Activated CD4-positive, alpha-beta T cell treated with anti-CD3 and anti-CD28 coated beads, Interleukin-2, Interleukin-6, amounts not matched to agents 100 ng/mL and 50 ng/mL, durations not matched to agents 16 hours and 8 hours (primary cell): ENCODE data around the gene CD163.
"Not testable (repeated sequence)": the region's sequence is repeated elsewhere in the genome, so short reads cannot be mapped to it uniquely, and the experiment has no call there.

Experiments used
- DNase-seq: peaks from one replicate; pipeline ENCODE4 v3.0.0-alpha.2; 2020

Gene CD163

DNA sequence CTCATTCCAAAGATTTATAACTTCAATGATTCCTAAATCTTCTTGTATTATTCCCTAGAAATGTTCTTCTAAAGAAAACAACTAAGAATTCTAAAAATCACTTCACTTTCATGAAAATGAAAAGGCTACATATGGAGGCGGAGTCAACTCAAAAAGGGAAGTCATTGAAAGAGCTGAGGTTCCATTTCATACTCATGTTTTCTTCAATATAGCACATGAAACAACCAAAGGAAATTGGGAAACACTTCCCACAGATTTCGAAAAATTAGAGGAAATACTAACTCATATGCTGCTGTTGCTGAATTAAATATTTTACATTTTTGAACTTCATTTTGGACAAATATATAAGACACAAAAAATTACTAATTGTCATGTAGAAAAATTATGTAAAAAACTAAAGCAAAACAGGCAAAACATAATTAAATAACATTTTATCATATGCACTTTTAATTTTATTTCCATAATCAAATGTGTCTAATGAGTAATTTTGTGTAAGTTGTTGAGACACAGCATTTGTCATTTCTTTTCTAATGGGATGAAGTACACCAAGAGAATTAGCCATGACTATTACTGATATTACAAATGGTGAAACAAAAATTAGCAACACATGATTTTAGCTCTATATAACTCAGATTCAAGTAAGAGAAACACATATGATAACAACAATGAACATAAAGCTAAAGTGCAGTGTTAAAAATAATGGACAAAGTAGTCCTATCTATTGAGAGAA lies at the start of gene CD163:
CD163 (minus strand) TSS at position 92 of the 730 bp plus-strand sequence; CDS start at position 5, 87 bp downstream.
- no peak for DNase-seq

DNA sequence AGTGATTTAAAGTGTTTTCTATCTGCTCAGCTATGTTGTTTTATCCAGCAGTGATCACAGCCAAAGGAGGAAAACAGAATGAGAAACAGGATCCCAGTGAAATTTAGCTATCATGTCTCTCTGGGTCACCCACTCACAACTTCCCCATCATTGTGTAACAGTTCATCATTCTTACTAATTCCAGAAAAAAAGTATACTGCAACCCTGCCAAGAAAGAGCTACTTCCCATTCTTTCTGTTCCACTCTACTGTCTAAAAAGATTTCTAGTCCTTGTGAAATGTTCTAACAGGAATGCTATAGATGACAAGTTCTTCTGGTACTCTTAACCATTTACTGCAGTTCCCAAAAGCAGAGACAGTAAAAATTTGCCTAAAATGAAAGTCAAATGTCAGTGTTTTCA lies 39.2 kb upstream of the CD163 start:
- DNase-seq: no peak

DNA sequence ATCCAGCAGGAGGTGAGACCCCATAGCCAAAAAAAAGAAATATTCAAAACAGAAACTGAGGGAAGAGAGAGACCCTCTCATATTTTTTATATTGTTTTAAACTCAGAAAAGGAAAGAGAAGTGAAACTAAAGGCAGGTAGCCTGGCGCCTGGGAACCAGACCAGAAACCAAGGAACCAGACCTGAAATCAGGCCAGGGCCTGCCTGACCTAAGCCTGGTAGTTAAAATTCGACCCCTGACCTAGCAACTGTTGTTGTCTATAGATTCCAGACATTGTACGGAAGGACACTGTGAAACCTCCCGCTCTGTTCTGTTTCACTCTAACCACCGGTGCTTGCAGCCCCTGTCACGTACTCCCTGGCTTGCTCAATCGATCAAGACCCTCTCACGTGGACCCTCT lies 38.5 kb upstream of the CD163 start:
- DNase-seq: no peak

DNA sequence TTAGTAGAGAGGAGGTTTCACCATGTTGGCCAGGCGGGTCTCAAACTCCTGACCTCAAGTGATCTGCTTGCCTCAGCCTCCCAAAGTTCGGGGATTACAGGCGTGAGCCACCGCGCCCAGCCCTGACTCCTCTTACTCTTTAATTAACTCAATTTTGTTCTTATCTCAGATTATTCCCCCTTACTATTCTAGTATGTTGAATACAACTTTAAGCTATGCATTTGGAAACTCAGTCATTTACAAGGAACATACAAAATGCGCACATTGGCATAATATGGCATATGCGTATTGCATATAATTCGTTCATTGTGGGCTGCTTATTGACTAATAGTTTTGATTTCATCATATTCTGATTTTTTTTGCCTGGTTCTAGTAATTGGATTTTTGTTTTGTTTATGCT lies 10.8 kb upstream of the CD163 start:
- no peak for DNase-seq

DNA sequence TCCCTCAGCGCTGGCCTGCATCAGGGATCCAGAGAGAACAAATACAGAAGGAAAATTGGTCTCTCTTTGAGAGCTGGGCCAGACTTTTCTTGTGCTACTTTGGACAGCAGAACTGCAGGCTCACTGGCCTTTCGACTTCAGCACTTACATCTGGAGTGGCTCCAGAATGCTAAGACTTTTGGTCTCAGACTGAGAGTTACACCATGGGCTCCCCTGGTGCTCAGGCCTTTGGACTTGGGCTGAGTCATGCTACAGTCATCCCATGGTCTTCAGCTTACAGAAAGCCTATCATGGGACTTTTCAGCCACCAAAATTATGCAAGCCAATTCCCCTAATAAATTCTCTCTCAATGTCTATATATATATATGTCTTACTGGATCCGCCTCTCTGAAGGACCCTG lies 9.0 kb upstream of the CD163 start:
- no peak for DNase-seq

DNA sequence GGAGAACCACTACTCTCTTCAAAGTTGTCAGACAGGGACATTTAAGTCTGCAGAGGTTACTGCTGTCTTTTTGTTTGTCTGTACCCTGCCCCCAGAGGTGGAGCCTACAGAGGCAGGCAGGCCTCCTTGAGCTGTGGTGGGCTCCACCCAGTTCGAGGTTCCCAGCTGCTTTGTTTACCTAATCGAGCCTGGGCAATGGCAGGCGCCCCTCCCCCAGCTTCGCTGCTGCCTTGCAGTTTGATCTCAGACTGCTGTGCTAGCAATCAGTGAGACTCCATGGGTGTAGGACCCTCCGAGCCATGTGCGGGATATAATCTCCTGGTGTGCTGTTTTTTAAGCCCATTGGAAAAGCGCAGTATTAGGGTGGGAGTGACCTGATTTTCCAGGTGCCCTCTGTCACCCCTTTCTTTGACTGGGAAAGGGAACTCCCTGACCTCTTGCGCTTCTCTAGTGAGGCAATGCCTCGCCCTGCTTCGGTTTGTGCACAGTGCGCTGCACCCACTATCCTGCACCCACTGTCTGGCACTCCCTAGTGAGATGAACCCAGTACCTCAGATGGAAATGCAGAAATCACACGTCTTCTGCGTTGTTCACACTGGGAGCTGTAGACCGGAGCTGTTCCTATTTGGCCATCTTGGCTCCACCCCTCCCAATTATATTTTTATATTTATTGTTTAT lies 6.4 kb upstream of the CD163 start:
- DNase-seq: not testable (repeated sequence)

DNA sequence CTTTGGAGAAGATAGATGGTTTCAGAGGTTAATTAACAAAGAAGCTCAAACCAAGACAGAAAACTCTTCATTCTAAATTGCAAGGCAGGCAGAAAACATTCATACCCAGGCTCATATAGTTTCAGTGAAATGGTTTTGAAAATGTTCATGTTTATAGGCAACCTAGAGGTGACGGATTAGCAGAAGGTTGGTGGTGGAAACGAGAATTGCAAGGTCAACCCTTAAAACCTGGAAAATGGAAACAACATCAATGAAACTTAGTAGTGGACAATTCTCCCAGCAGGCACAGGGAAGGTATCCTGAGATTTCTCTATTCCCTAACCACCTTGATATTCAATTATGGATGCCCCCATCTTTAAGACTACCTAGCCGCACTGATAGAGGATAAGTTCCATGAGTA lies 965 bp downstream of the CD163 start:
- DNase-seq: no peak

DNA sequence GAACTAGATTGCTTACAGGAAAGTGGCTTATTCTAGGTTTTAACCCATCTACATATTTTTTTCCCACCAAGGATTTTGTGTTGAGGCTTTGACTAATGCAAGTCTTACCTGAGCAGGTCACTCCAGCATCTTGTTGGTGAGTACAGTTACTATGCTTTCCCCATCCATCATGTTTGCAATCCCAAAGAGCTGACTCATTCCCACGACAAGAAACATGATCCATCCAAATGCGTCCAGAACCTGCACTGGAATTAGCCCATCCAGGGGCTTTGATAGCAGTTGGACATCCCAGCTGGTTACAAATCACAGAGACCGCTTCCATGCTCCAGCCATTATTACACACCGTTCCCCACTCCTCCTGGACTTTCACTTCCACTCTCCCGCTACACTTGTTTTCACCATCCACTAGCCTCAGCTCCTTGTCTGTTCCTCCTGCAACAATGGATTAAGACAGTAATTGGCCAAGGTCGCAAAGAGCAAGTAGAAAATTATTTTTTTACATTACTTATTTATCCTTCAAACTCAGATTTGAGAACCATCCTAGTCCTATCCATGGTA lies 2.5 kb downstream of the CD163 start:
- no peak for DNase-seq

DNA sequence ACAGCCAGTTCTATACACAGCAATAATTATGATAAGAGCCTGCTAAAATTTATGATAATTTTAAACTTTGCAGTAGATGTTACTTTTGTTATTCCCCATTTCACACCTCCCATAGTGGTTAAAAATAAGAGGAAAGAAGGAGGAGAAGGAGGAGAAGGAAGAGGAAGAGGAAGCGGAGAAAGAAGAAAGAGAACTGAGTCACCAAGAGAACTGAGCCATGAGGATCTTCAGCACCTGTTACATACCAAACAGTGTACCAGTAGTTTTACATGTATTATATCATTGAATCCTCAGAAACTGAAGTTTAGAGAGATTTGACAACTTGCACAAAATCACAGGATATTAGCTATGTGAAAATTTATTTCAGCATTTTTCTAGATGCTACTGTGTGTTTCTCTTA lies 3.9 kb downstream of the CD163 start:
- DNase-seq: no peak

DNA sequence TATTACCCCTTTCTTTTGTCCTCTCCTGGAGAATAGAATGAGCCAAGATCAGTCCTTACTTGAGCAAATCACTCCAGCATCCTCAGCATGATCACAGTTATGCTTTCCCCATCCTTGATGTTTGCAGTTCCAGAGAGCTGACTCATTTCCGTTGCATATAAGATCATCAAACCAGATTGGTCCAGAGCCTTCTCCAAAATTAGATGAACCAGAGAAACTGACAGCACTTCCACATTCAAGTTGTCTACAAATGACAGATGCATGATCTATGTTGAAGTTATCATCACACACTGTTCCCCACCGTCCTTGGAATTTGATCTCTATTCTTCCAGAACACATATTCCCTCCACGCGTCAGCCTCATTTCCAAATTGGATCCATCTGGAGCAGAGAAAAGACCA lies 4.8 kb downstream of the CD163 start:
- no peak for DNase-seq

DNA sequence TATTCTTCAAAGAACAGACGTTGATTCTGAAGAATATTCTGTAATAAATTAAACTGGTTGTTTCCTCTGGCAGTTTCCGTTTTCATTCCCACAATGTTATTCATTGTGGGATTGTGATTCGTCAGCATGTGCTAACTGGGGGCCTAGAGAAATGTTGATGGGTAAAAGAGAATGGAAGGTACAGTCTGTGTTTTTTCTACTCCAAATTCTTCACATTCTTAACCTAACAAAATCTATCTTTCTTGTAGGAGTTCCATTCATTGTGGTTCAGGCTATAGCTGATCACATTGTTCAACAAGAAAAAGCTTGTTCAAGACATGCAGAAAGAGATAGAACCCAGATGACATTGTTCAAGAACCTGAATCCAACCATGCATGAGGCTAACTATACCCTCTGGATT lies 5.9 kb downstream of the CD163 start:
- DNase-seq: no peak

DNA sequence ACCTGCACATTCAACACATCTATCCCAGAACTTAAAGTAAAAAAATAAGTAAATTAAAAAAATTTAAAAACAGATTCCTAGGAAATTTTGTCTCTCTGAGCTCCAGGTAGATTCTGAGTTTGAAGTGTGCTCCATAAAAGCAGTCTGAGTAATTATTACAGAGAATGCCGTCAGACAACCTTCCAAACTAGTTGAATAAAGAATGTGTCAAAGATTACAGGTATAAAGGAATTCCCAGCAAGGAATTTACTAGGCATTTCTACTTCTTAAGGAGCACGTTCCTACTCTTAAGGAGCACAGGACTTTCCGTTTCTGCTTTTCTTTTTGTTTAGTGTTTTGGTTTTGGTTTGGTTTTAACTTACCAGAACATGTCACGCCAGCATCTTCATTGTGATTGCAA lies 7.1 kb downstream of the CD163 start:
- no peak for DNase-seq

DNA sequence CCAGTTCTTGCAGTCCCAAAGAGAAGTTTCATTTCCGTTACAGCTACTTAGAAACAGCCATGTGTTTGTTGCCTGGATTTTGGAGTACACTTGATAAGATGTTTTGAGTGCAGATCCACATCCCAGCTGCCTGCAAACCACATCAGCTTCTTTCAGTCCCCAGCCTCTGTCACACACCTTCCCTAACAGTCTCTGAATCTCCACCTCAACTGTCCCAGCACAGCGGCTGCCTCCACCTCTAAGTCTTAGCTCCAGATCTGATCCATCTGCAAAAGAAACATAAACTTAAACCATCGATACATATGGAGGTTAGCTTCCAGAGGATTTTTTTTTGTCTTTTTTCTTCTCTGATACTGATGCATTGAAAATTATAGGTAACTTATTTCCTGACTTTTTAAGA lies 8.4 kb downstream of the CD163 start:
- no peak for DNase-seq

DNA sequence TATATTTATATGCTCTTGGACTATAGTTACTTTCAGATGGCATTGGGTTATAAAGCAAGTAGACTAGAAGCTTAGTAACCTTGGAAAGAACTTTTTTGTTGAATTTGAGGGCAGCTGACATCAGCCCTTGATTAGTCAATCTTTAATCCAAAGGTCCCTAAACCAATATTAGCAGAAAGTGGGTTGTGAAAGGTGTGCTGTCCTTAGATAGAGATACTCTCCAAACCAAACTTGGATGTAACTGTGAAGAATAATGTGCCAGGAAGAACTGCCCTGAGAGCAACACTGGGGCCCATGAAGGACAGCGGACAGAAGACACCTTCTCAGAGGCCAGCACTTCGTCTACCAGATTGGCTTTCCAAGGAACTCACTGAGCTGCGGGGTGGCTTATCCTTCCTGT lies 10.6 kb downstream of the CD163 start:
- DNase-seq: no peak

DNA sequence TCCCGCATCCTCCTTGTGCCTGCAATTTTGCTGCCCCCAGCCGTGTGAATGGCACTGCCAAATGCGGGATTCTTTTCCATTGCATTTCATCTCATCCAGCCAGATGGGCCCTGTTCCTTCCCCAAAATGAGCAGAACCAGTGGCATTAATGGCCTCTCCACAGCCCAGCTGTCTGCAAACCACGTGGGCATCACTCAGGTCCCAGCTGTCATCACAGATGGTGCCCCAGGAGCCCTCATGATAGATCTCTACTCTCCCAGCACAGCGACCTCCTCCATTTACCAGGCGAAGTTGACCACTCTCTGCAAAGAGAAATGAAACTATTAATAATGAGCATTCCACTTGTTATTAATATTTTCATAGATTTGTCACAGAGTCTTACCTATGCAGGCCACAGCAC lies 17.1 kb downstream of the CD163 start:
- DNase-seq: no peak

DNA sequence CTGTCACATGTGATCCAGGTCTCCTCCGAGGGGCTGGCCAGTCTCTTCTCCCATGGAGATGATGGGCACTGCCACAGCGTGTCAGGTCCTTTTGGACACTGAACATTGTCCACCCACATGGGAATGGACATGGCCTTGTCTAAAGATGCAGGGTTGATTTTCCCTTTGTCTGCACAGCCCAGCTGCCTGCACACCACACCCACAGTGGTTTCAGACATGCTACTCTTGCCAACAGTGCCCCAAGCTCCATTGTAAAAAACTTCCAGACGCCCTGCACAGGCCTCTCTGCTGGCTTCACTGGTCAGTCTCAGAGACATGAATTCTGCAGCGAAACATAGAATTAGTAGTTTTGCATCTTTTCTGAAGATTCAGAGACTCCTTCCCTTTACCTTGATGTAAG lies 18.5 kb downstream of the CD163 start:
- no peak for DNase-seq

DNA sequence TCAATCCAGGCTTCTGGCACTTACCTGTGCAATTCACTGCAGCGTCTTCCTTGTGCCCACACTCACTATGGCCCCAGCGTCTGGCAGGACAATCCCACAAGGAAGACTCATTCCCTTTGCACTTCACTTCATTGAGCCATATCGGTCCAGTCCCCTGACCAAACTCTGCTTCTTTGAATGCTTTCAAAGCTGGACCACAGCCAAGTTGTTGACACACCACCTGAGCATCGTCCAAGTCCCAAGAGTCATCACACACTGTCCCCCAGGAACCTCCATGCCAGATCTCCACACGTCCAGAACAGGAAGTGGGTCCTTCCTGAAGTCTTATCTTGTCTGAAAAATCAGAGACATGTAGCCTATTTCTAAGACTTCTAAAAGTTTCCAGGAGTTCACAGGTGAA lies 20.2 kb downstream of the CD163 start:
- no peak for DNase-seq

DNA sequence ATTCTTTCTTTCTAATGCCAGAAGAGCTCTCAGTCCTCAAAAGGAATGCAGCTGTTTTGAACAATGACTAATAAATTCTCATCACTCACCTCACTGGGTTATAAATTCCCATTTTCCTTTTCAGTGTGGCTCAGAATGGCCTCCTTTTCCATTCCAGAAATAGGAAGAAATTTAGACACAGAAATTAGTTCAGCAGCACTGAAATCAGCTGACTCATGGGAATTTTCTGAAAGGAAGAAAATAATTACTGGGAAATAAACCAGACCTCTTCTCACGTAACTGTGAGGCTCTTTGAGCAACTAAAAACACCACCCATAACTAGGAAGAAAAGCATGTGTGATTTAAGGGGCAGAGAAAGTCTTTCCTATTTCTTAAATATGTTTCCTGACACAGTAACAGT lies 23.8 kb downstream of the CD163 start:
- no peak for DNase-seq

DNA sequence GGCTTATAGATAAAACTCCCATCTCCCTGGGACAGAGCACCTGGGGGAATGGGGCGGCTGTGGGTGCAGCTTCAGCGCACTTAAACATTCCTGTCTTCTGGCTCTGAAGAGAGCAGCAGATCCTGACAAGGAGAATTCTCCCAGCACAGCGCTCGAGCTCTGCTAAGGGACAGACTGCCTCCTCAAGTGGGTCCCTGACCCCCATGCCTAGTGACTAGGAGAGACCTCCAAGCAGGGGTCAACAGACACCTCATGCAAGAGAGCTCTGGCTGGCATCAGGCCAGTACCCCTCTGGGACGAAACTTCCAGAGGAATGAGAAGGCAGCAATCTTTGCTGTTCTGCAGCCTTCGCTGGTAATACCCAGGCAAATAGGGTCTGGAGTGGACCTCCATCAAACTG lies 31.5 kb downstream of the CD163 start:
- no peak for DNase-seq

DNA sequence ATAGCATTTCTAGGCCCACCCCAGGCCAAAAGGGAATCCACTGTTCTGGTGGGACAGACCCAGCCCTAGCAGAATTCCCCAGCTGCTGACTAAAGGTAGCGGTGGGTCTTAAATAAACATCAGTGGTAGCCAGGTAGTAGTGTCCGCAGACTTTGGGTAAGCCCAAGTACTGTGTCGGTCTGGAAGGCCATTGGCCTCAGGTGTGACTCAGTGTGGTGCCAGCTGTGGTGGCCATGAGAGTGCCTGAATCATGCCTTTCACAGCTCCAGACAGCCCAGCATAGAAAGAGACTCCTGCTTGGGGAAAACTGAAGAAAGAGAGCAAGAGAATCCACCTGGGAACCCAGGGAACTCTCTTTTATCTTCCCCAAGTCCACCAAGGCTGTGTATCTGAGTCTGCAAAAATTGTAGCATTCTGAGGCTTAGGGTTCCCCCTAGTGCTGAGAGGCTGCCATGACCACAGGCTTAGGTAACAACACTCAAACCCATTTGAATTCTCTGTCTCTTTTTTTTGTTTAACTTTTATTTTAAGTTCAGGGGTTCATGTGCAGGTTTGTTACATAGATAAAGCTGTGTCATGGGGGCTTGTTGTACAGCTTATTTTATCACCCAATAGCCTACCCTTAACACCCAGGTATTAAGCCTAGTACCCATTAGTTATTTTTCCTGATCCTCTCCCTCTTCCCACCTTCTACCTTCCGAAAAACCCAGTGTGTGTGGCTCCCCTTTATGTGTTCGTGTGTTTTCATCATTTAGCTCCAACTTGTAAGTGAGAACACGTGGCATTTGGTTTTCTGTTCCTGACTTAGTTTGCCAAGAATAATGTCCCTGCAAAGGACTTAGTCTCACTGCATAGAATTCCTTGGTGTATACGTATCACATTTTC lies 43.0 kb downstream of the CD163 start:
- DNase-seq: peak; percentile 60

DNA sequence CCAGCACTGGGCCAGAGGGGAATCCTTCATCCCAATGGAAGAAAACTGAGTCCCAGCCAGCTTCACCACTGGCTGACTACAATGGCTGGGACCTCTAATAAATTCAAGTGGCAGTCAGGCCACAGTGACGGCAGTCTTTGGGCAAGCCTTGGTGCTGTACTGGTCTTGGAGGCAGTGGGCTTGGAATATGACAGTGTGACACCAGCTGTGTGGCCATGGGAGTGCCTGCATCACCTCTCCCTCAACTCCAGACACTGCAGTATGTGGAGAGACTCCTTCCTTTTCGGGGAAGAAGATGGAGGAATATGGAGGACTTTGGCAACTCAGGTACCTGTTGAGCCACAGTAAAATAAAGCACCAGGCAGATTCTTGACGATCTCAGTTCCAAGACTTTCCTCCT lies 43.6 kb downstream of the CD163 start:
- DNase-seq: no peak

DNA sequence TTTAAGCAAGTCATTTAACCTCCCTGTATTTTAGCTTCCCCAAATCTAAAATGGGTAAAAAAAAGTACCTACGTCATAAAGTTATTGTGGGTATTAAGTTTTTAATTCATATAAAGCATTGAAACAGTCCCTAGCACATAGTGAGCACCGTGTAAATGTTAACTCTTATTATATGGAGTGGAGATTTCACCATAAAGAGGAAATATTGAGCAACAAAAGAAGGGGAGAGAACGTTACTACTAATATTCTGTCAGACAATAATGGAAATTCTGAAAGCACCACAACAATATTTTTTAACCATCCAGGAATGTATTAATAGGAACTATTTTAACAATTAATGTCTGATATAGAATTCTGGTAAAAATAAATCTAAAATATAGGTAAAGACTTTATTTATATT lies 51.8 kb downstream of the CD163 start:
- DNase-seq: no peak

DNA sequence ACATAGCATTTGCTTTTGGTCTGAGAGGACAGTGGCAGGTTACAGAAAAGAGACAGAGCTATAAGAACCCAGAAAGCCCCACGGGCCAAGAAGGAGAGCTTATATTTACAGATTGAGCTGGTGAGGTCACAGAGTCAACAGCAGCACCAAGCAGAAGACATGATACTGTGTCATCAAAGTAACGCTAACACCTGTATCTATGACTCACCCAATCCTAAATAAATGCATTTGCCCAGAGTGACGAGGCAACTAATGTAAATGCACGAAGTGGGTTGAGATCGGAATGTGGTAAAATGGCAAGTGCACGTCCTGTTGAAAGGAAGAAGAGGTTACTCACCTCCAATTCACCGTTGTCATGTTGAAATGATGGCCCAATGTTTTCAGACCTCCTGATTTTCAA lies 52.9 kb downstream of the CD163 start:
- DNase-seq: no peak

DNA sequence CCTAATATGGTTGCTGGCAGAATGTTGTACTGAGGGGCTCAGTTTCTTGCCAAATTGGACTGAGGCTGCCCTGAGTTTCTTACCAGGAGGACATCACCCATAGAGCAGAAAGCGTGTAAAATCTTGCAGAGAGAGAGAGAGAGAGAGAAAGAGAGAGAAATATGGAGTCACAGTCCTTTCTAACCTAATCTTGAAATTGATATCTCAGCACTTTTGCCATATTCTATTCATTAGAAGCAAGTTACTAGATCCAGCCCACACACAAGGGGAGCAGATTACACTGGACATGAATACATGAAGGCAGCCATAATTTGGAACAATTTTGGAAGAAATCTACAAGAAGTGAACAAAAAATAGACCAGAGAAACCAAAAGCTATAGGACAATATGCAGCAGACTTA lies 55.5 kb downstream of the CD163 start:
- no peak for DNase-seq
